Duodenal mucosa (tissue), 2 donors: Measurements from ENCODE around the gene MYO3B.
"Not testable (repeated sequence)": the region's sequence is repeated elsewhere in the genome, so short reads cannot be mapped to it uniquely, and the experiment has no call there.

Source experiments
- H3K27ac ChIP-seq: one replicate; pipeline ENCODE4 v1.7.0; 2013; ENCODE audit warnings: low read depth, low read length
- H3K27me3 ChIP-seq, 2 donors: one replicate each; pipeline ENCODE4 v1.7.0; 2013; ENCODE audit warnings: low read length in 2 of 2, control low read depth in 1 of 2; ENCODE audit not compliant: insufficient read depth in 2 of 2, control insufficient read depth in 1 of 2
- H3K36me3 ChIP-seq, 2 donors: one replicate each; pipeline ENCODE4 v1.7.0; 2013; ENCODE audit warnings: low read length in 2 of 2, control low read depth in 1 of 2; ENCODE audit not compliant: insufficient read depth in 2 of 2, control insufficient read depth in 1 of 2
- H3K4me1 ChIP-seq, 2 donors: one replicate each; pipeline ENCODE4 v1.7.0; 2013; ENCODE audit warnings: low read length in 2 of 2, control low read depth in 1 of 2; ENCODE audit not compliant: insufficient read depth in 2 of 2, control insufficient read depth in 1 of 2
- H3K4me3 ChIP-seq, 2 donors: one replicate each; pipeline ENCODE4 v1.7.0; 2013; ENCODE audit warnings: low read length in 2 of 2, low read depth in 1 of 2
- H3K9ac ChIP-seq, 2 donors: one replicate each; pipeline ENCODE4 v1.7.0; 2013; ENCODE audit warnings: low read length in 2 of 2, low read depth in 1 of 2
- H3K9me3 ChIP-seq, 2 donors: one replicate each; pipeline ENCODE4 v1.7.0; 2013; ENCODE audit warnings: low read length in 2 of 2, control low read depth in 1 of 2; ENCODE audit not compliant: control insufficient read depth in 1 of 2

Gene MYO3B

GRCh38 chr2:170596576-170596975 is 418.6 kb downstream of the MYO3B start:
- Histone ChIP-seq H3K27ac (no peak overlapping the region), H3K36me3 (no peaks in the 10 kb centered on the region), H3K4me1 (no peaks in the 10 kb centered on the region), H3K9ac (no peak overlapping the region), H3K27me3 (no peaks in the 10 kb centered on the region), H3K9me3 (no peaks in the 10 kb centered on the region), H3K4me3 (no peak overlapping the region)

GRCh38 chr2:170598067-170598395 is 420.1 kb downstream of the MYO3B start:
- no peaks in the 10 kb centered on the region for H3K36me3 ChIP-seq
- H3K4me1 ChIP-seq: no peaks in the 10 kb centered on the region
- no peak overlapping the region for H3K27ac ChIP-seq
- H3K9me3 ChIP-seq: no peaks in the 10 kb centered on the region
- no peaks in the 10 kb centered on the region for H3K27me3 ChIP-seq
- no peak overlapping the region for H3K9ac ChIP-seq
- no peak overlapping the region for H3K4me3 ChIP-seq

- no peaks in the 10 kb centered on the region for H3K27me3 ChIP-seq
- no peak overlapping the region for H3K27ac ChIP-seq
- H3K4me1 ChIP-seq: no peaks in the 10 kb centered on the region
- no peaks in the 10 kb centered on the region for H3K9me3 ChIP-seq
- no peak overlapping the region for H3K4me3 ChIP-seq
- no peak overlapping the region for H3K9ac ChIP-seq
- no peaks in the 10 kb centered on the region for H3K36me3 ChIP-seq
Observed at GRCh38 chr2:170601489-170601888, 423.5 kb downstream of the MYO3B start.

GRCh38 chr2:170605862-170606261 is 427.9 kb downstream of the MYO3B start:
- Histone ChIP-seq H3K27ac (no peak overlapping the region), H3K9ac (no peak overlapping the region), H3K4me3 (no peak overlapping the region), H3K27me3 (no peaks in the 10 kb centered on the region), H3K36me3 (no peaks in the 10 kb centered on the region), H3K4me1 (no peaks in the 10 kb centered on the region), H3K9me3 (no peaks in the 10 kb centered on the region)

GRCh38 chr2:170607171-170607570 is 429.2 kb downstream of the MYO3B start:
- no peak overlapping the region for H3K27ac ChIP-seq
- no peaks in the 10 kb centered on the region for H3K36me3 ChIP-seq
- no peak overlapping the region for H3K9ac ChIP-seq
- H3K4me1 ChIP-seq: no peaks in the 10 kb centered on the region
- no peak overlapping the region for H3K4me3 ChIP-seq
- no peaks in the 10 kb centered on the region for H3K27me3 ChIP-seq
- H3K9me3 ChIP-seq: no peaks in the 10 kb centered on the region

- Histone ChIP-seq H3K9ac (no peak overlapping the region), H3K36me3 (no peaks in the 10 kb centered on the region), H3K9me3 (peaks cover 0 to 5% of the 10 kb centered on the region in 2 donors), H3K27ac (no peak overlapping the region), H3K27me3 (no peaks in the 10 kb centered on the region), H3K4me3 (no peak overlapping the region), H3K4me1 (no peaks in the 10 kb centered on the region)
Observed at GRCh38 chr2:170610615-170611014, 432.7 kb downstream of the MYO3B start.

- H3K4me3 ChIP-seq, H3K36me3 ChIP-seq, H3K9me3 ChIP-seq, H3K27me3 ChIP-seq, H3K27ac ChIP-seq, H3K9ac ChIP-seq, H3K4me1 ChIP-seq: not testable (repeated sequence)
Observed at GRCh38 chr2:170618948-170619347, 441.0 kb downstream of the MYO3B start.

- H3K36me3 ChIP-seq, H3K9ac ChIP-seq, H3K9me3 ChIP-seq, H3K27ac ChIP-seq, H3K4me1 ChIP-seq, H3K27me3 ChIP-seq, H3K4me3 ChIP-seq: not testable (repeated sequence)
Observed at GRCh38 chr2:170635094-170635493, 457.1 kb downstream of the MYO3B start.

- H3K27me3 ChIP-seq: no peaks in the 10 kb centered on the region
Observed at GRCh38 chr2:170639635-170640034, 461.7 kb downstream of the MYO3B start.

GRCh38 chr2:170641961-170642360 is 464.0 kb downstream of the MYO3B start:
- Histone ChIP-seq H3K9ac (no peak overlapping the region), H3K4me3 (no peak overlapping the region), H3K36me3 (no peaks in the 10 kb centered on the region), H3K27ac (no peak overlapping the region), H3K4me1 (no peaks in the 10 kb centered on the region), H3K9me3 (no peaks in the 10 kb centered on the region), H3K27me3 (no peaks in the 10 kb centered on the region)

More at GRCh38 chr2:170639635-170640034, 461.7 kb downstream of the MYO3B start:
- H3K36me3 ChIP-seq: no peaks in the 10 kb centered on the region
- H3K27ac ChIP-seq: no peak overlapping the region
- no peaks in the 10 kb centered on the region for H3K9me3 ChIP-seq
- no peak overlapping the region for H3K4me3 ChIP-seq
- no peak overlapping the region for H3K9ac ChIP-seq
- no peaks in the 10 kb centered on the region for H3K4me1 ChIP-seq

GRCh38 chr2:170643346-170643745 is 465.4 kb downstream of the MYO3B start:
- Histone ChIP-seq H3K9me3 (no peaks in the 10 kb centered on the region), H3K27ac (no peak overlapping the region), H3K9ac (no peak overlapping the region), H3K4me1 (no peaks in the 10 kb centered on the region), H3K27me3 (no peaks in the 10 kb centered on the region), H3K36me3 (no peaks in the 10 kb centered on the region), H3K4me3 (no peak overlapping the region)
